Fibroblast of lung (primary cell): ENCODE data around the gene LCLAT1. TPM values are rescaled to one million over a fixed set of nuclear protein-coding genes. Genes with fewer than 3 reads are reported as not detected.

Source experiments
- DNase-seq, 2 donors: peaks; one replicate each; pipeline versions ENCODE4 v3.0.0 to v3.0.0-alpha.2; 2010; ENCODE audit warnings: low read depth in 2 of 2
- H2AFZ ChIP-seq: 2 replicates; pipeline ENCODE4 v1.5.1; 2012; ENCODE audit warnings: low read length, control low read depth, inconsistent platforms
- H3K27ac ChIP-seq: 2 replicates; pipeline ENCODE4 v1.5.1; 2011; ENCODE audit warnings: low read length, control low read depth; ENCODE audit not compliant: insufficient read depth
- H3K27me3 ChIP-seq: 2 replicates; pipeline ENCODE4 v1.5.1; 2011; ENCODE audit warnings: mild to moderate bottlenecking, low read length; ENCODE audit not compliant: control insufficient read depth, insufficient read depth
- H3K36me3 ChIP-seq: 2 replicates; pipeline ENCODE4 v1.5.1; 2011; ENCODE audit warnings: low read length; ENCODE audit not compliant: control insufficient read depth, insufficient read depth
- H3K4me1 ChIP-seq: 2 replicates; pipeline ENCODE4 v1.5.1; 2011; ENCODE audit warnings: low read length; ENCODE audit not compliant: control insufficient read depth, insufficient read depth; ENCODE audit errors: extremely low read depth
- H3K4me2 ChIP-seq: 2 replicates; pipeline ENCODE4 v1.5.1; 2011; ENCODE audit warnings: low read length, control low read depth; ENCODE audit not compliant: insufficient read depth; ENCODE audit errors: extremely low read depth
- H3K4me3 ChIP-seq, 4 experiments: fragments of 200-600 bp in 1 of 4; sonication (generic) in 1 of 4; replicated peaks in 1 of 4; 2 replicates each; pipeline ENCODE4 v1.5.1; 2011 to 2016; ENCODE audit warnings: low read length in 4 of 4, low read depth in 3 of 4, mild to moderate bottlenecking in 3 of 4, control low read depth in 2 of 4, inconsistent platforms in 1 of 4, mixed read lengths in 1 of 4; ENCODE audit not compliant: insufficient read depth in 1 of 4; ENCODE audit errors: control extremely low read depth in 1 of 4
- H3K79me2 ChIP-seq: 2 replicates; pipeline ENCODE4 v1.5.1; 2012; ENCODE audit warnings: mild to moderate bottlenecking, low read length, inconsistent platforms; ENCODE audit not compliant: control insufficient read depth, insufficient read depth
- H3K9ac ChIP-seq: 2 replicates; pipeline ENCODE4 v1.5.1; 2011; ENCODE audit warnings: mild to moderate bottlenecking, low read length, control low read depth; ENCODE audit not compliant: insufficient read depth
- H3K9me3 ChIP-seq: 2 replicates; pipeline ENCODE4 v1.5.1; 2012; ENCODE audit warnings: low read depth, low read length; ENCODE audit not compliant: control insufficient read depth, insufficient read depth
- H4K20me1 ChIP-seq: 2 replicates; pipeline ENCODE4 v1.5.1; 2011; ENCODE audit warnings: low read length; ENCODE audit not compliant: control insufficient read depth, insufficient read depth; ENCODE audit errors: extremely low read depth
- EZH2 ChIP-seq: IDR thresholded peaks from 2 replicates; pipeline ENCODE4 v1.5.1; 2012; ENCODE audit warnings: low read length, control low read depth, mild to moderate bottlenecking; ENCODE audit errors: missing control alignments
- polyA plus RNA-seq, 2 donors: library from polyadenylated mRNA; depleted of rRNA in 1 of 2; stranded (reverse) in 1 of 2; unstranded in 1 of 2; fragments of >200 nt; gene quantifications; 2 replicates each; pipeline ENCODE4 v1.2.1, GENCODE V29; 2011 to 2012; ENCODE audit warnings: missing spikeins in 1 of 2
- total RNA-seq: library from RNA; depleted of rRNA; stranded (reverse); fragments of >200 nt; gene quantifications from 2 replicates; pipeline ENCODE4 v1.2.1, GENCODE V29; 2014
- TF ChIP-seq, protein P1 (sequence below), 2 donors: IDR thresholded peaks in 1 of 2; conservative IDR thresholded peaks in 1 of 2; 1 replicate in 1 of 2; 2 replicates in 1 of 2; pipeline ENCODE4 v1.5.1; 2011 to 2012; ENCODE audit warnings: low read length in 2 of 2, control low read depth in 1 of 2, inconsistent platforms in 1 of 2, low read depth in 1 of 2, mild to moderate bottlenecking in 1 of 2

Gene LCLAT1
- total and polyA plus RNA-seq, 2 donors (not counting 1 experiment from before 2014, with no cell fraction given): 43.3 to 45.9 TPM

DNA sequence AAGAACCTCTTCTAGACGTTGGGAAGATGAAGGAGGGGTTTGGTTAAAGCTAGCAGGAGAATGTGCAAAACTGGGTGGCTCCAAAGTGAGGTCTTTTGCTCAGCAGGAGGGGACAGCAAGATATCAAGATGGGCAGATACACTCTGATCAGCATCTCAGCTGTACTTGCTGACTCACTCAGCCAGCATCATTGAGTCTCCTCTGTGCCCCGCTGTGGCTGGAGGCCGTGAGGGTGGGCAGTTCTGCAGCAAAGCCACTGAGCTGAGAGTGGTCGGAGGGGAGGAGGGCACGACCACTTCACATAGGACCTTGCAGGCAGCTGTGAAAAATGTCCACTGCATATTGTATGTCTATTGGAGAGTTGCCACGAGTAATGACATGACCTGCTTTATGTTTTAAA, 208.2 kb downstream of the LCLAT1 start:
- no peak overlapping the region for H2AFZ ChIP-seq
- no peak overlapping the region for H3K9ac ChIP-seq
- no peaks in the 10 kb centered on the region for H3K36me3 ChIP-seq
- H3K27ac ChIP-seq: no peak overlapping the region
- peak in 1 of 2 donors; percentile 52 for DNase-seq
- H3K27me3 ChIP-seq: no peaks in the 10 kb centered on the region
- no peak overlapping the region for H3K4me2 ChIP-seq
- TF ChIP-seq, protein P1, sequence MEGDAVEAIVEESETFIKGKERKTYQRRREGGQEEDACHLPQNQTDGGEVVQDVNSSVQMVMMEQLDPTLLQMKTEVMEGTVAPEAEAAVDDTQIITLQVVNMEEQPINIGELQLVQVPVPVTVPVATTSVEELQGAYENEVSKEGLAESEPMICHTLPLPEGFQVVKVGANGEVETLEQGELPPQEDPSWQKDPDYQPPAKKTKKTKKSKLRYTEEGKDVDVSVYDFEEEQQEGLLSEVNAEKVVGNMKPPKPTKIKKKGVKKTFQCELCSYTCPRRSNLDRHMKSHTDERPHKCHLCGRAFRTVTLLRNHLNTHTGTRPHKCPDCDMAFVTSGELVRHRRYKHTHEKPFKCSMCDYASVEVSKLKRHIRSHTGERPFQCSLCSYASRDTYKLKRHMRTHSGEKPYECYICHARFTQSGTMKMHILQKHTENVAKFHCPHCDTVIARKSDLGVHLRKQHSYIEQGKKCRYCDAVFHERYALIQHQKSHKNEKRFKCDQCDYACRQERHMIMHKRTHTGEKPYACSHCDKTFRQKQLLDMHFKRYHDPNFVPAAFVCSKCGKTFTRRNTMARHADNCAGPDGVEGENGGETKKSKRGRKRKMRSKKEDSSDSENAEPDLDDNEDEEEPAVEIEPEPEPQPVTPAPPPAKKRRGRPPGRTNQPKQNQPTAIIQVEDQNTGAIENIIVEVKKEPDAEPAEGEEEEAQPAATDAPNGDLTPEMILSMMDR (conservative IDR thresholded peaks at IDR 0.05 in 1 of 2, IDR thresholded peaks at IDR 0.05 in 1 of 2; ENCODE audit: low read depth in 1 of 2, low read length in 2 of 2): no peak
- no peak for TF ChIP-seq EZH2
- H3K9me3 ChIP-seq: no peaks in the 10 kb centered on the region
- H3K79me2 ChIP-seq: no peaks in the 10 kb centered on the region
- no peak overlapping the region for H3K4me3 ChIP-seq
- H3K4me1 ChIP-seq: peaks cover 5% of the 10 kb centered on the region
- H4K20me1 ChIP-seq: no peaks in the 10 kb centered on the region

GRCh38 chr2:30655660-30656059, 208.6 kb downstream of the LCLAT1 start:
- Histone ChIP-seq H3K27ac (no peak overlapping the region), H3K79me2 (no peaks in the 10 kb centered on the region), H3K4me1 (peaks cover 5% of the 10 kb centered on the region), H4K20me1 (no peaks in the 10 kb centered on the region), H3K4me2 (no peak overlapping the region), H2AFZ (no peak overlapping the region), H3K9me3 (no peaks in the 10 kb centered on the region), H3K27me3 (no peaks in the 10 kb centered on the region), H3K9ac (no peak overlapping the region), H3K36me3 (no peaks in the 10 kb centered on the region), H3K4me3 (no peak overlapping the region)
- peak; percentile 43 to 93 for DNase-seq
- TF ChIP-seq, protein P1 (conservative IDR thresholded peaks at IDR 0.05 in 1 of 2, IDR thresholded peaks at IDR 0.05 in 1 of 2; ENCODE audit: low read depth in 1 of 2, low read length in 2 of 2): no peak
- no peak for TF ChIP-seq EZH2

DNA sequence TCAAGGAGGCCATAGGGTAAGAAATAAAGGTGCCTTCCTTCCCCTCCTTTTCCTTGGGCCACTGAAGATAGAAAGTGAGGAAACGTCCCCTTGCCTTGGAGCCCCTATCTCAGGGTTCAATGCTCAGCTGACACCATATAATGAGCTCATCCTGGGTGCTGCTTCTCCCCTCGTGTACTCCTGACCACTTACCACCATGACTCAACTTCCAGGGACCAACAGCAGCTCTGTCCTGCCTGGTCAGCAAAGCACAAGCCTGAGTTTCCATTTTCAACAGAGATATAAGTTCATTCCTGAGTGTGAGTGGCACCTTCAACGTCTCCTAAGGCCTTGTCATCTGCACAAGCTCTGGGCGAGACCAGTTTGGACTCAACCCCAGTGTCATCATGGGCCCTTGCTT, 209.0 kb downstream of the LCLAT1 start:
- DNase-seq: peak; percentile 17 to 83
- no peak overlapping the region for H3K27ac ChIP-seq

More for the DNA sequence above, 209.0 kb downstream of the LCLAT1 start:
- Histone ChIP-seq H3K9me3 (no peaks in the 10 kb centered on the region), H3K4me1 (peaks cover 5% of the 10 kb centered on the region), H2AFZ (no peak overlapping the region), H3K9ac (no peak overlapping the region), H3K27me3 (no peaks in the 10 kb centered on the region), H4K20me1 (no peaks in the 10 kb centered on the region), H3K4me3 (no peak overlapping the region), H3K79me2 (no peaks in the 10 kb centered on the region), H3K4me2 (no peak overlapping the region), H3K36me3 (no peaks in the 10 kb centered on the region)
- TF ChIP-seq, protein P1 (conservative IDR thresholded peaks at IDR 0.05 in 1 of 2, IDR thresholded peaks at IDR 0.05 in 1 of 2; ENCODE audit: low read depth in 1 of 2, low read length in 2 of 2): no peak
- TF ChIP-seq EZH2: no peak
